HG03439 (cell line): Measurements from ENCODE around the gene SPAAR.
"Not testable (repeated sequence)": the region's sequence is repeated elsewhere in the genome, so short reads cannot be mapped to it uniquely, and the experiment has no call there.

Experiments
- ATAC-seq: cut with Tn5 transposase; IDR thresholded peaks from one replicate; pipeline ENCODE4 v1.9.1; 2021; ENCODE audit warnings: mild to moderate bottlenecking, moderate library complexity; ENCODE audit not compliant: unreplicated experiment

SPAAR gene

DNA sequence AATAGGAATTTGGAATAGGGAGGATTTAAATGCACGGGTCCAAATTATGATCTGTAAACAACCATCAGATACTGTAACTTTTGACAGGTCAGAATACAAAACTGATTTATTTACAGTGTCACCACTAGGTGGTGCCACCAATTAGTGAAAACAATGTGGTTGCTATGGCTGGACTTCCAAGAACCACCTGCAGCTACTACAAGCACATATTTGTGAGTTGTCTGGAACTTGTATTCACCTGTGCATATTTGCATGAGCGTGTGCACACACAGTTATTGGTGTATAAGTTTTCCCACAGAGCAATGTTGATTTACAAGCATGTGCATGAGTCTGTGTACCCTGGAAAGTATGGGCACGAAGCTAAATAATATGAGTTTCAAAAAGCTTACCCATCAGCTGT lies 6.2 kb upstream of the SPAAR start:
- no peak for ATAC-seq

DNA sequence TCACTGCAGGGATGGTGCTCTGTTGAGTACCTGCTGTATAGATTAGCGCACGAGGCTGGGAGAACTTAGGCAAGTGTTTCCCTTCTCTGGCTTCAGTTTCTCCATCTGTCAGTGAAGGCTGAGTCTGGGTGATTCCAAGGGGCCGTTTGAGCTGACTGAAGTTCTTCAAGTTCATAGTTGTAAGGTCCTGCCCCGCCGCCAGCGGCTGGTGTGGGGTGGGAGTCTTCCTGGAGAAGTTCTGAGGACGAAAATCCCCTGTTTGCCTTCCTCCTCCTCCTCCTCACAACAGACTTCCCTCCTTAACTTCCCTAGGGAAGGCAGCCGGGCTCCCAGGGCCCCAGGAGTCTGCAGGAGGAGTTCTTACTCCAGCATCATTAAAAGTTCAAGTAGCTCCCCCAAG lies 5.0 kb upstream of the SPAAR start:
- ATAC-seq, result no peak

- no peak for ATAC-seq
Measured at GRCh38 chr9:35905051-35905781, 4.1 kb upstream of the SPAAR start.

GRCh38 chr9:35905912-35906679 lies 3.2 kb upstream of the SPAAR start, which contains the start of gene HRCT1:
TSS of gene HRCT1 (plus strand) at chr9:35906202. CDS start at chr9:35906288, 86 bp downstream.
- no peak for ATAC-seq

GRCh38 chr9:35906923-35907699 lies 2.2 kb upstream of the SPAAR start:
- ATAC-seq, result no peak

- ATAC-seq, result no peak
Measured at GRCh38 chr9:35907711-35908503, 1.4 kb upstream of the SPAAR start.

- ATAC-seq, result no peak
Measured at GRCh38 chr9:35908504-35909125, 675 bp upstream of the SPAAR start.

- no peak for ATAC-seq
Measured at GRCh38 chr9:35909687-35910612, 660 bp downstream of the SPAAR start.

DNA sequence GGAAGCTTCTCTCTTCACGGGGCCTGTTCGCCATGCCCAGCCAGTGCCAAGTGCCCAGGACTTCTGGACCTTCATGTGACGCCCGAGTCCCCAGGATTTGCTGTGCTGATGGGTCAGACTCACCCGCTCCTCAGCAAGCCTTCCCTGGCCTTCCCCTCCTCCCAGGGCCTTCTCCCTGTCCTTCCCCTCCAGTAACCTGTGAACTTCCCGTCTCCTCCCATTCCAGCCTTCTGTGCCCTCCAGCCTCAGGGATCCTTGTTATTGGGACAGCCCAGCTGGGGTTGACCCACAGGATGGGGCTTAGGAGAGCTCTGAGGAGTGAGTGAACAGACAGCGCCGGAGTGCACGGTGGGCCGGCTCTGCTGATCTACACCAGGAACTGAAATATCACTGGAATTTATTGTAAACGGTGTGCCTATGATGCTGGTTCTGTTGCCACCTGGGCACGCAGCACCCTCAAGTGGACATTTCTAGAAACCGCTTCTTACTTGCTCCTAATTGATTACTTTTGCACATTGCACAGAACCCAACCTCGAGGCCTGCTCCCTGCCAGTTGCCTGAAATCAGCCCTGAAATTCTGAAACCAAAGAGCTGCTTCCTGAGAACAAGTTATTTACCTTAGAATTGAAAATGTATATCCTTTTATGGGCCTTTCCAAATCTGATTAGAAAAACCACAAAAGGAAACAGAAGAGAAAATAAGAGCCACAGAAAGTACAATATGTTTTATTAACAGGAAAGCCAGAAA lies 1.5 kb downstream of the SPAAR start:
- ATAC-seq, result no peak

DNA sequence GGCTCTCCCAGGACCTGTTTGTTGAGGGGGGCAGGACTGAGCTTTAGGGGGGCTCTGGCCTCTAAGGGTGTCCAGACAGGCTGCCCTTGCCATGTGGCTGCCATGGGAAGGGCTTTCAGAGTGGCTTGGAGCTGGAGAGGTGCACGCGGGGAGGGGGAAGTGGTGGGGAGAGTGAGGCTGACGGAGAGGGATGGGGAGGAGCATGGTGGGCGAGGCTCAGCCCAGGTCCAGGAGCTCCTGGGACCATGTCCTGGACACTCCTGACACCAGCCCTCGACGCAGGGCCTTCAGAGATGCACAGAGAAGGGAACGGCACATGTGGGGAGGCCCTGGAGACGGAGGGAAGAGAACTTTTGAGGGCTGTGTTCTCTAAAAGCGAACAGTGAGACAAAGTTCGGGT lies 2.4 kb downstream of the SPAAR start:
- ATAC-seq, result no peak

GRCh38 chr9:35912791-35913400 lies 3.6 kb downstream of the SPAAR start:
- ATAC-seq, result no peak

DNA sequence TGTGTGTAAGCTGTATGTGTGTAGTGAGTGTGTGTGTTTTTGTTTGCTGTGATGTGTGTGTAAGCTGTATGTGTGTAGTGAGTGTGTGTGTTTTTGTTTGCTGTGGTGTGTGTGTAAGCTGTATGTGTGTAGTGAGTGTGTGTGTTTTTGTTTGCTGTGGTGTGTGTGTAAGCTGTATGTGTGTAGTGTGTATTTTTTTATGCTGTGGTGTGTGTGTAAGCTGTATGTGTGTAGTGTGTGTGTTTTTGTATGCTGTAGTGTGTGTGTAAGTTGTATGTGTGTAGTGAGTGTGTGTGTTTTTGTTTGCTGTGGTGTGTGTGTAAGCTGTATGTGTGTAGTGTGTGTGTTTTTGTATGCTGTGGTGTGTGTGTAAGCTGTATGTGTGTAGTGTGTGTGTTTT lies 4.1 kb downstream of the SPAAR start:
- ATAC-seq, result not testable (repeated sequence)

DNA sequence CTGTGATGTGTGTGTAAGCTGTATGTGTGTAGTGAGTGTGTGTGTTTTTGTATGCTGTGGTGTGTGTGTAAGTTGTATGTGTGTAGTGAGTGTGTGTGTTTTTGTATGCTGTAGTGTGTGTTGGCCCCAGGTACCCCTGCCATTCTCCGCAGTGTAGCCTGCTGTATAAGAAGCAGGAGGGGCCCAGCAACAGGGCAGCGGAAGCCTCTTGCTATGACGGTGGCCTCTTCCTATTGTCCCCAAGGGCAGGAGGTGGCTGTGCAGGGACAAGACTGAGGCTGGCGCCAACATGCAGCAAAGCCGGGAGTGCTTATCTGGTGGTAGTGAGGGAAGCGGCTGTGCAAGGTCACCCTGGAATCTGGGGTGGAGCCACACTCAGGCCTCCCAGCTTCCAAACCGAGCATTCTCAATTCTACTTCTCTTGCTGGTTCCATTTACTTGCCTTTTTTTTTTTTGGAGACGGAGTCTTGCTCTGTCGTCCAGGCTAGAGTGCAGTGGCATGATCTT lies 5.1 kb downstream of the SPAAR start:
- ATAC-seq, result no peak

DNA sequence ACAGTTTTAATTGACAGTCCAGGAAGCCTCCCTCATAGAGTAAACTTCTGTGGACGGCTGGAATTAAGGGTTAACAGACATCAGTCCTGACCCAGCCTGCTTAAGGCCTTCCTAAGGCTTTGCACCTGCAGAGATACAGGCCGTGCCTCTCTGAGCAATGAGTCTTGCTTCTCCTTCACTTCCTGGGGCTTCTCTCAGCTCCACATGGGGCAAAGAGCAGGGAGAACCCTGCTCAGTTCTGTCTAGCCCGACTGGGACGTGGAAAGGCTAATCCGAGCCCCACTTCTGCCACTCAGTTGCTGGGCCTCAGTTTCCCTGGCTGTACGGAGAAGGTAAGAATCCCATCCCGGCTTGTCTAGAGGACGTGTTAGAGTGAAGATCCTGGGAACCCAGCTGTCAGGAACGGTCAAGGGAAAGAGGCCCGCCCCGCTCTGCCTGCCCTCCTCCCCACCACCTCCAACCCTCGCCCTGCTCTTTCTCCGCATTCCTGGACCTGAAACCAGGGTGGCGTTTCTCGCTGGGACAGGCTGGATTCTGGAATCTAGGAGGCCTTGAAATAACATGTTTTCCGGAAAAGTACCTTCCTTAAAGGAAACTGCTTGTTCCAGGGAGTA lies 6.5 kb downstream of the SPAAR start:
- no peak for ATAC-seq

- ATAC-seq, result no peak
Measured at GRCh38 chr9:35917261-35917660, 8.0 kb downstream of the SPAAR start.

- no peak for ATAC-seq
Measured at GRCh38 chr9:35918780-35919179, 9.5 kb downstream of the SPAAR start.

DNA sequence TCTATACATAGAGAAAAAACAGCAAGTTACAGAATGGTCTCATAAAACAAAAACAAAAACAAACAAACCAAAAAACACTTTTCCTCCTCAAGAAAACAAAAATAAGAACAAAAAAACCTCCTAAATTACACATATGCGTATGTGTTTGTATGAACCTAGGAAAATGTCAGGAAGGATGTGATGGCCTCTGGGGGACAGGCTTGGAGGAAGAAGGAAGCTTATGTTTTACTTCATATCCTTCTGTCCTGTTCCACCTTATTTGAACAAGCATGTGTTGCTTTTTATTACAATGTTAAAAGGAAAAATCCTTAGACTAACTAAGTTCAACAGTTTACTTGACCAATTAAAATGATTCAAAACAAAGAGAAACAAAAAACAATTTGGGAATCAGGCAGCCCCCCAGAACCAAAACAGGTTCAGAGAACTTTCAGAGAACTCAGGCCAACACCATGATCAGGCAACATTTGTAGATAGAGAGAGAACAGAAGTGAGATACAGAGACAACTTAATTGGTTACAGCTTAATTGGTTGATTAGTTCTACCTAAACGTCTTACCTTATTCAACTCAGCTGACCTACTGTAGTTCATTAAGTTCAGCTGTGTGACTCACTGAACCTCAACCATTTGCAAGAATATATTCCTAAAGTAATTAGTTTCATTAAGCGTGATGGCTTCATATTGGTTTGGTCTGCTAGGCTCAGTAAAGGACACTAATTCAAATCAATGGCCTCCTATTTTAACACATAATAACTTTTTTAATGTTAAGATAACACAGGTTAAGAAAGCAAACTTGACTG lies 10.1 kb downstream of the SPAAR start:
- ATAC-seq, result no peak
